22Rv1 (cell line): ENCODE measurements around the gene SPSB1.

Source experiments
- H3K27ac ChIP-seq: fragments of 450-650 bp; 2 replicates; pipeline ENCODE4 v1.5.1; 2017
- ZFX ChIP-seq: fragments of 450-650 bp; IDR thresholded peaks from 2 replicates; pipeline ENCODE4 v1.6.1; 2017; ENCODE audit warnings: antibody characterized with exemption, borderline replicate concordance
- TF ChIP-seq, protein P1 (sequence below): fragments of 450-650 bp; IDR thresholded peaks from 2 replicates; pipeline ENCODE4 v1.5.1; 2017; ENCODE audit warnings: mild to moderate bottlenecking

The SPSB1 gene

DNA sequence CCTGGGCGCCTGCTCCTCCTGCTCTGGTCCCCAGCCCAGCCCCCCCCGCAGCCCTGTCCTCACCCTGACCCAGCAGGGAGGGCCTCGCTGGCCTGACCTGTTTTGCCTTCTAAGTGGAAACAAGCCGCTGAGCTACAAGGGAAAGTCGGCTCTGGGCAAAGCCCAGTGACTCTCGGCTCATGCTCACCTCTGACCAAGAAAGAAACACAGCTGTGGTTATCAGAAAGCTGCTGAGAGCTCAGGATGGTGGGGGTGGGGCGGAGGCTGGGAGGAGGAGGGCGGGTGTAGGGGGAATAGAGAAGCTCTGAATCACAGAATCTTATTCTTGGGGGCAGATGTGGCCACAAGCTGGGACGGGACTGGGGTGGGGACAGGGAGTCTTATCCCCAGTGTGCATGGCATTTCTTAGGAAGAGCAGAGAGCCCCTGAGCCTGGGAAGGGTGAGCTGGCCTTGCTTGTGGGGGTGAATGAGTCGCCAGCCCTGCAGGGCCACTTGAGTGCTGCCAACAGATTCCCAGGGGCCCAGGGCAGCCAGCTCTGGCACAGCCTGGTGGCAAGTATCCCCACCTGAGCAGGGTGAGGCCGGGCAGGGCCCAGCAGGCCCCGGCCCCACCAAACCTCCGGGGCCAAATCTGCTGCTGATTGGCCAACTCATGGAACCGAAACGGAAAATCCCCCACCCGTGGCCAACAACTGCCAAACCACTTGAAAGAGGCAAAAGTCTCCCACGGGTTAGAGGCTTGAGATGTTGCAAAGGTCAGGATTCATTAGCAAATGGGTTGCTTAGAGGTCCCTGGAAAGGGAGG is 120.6 kb downstream of the SPSB1 start:
- no peak overlapping the region for H3K27ac ChIP-seq
- TF ChIP-seq, protein P1, sequence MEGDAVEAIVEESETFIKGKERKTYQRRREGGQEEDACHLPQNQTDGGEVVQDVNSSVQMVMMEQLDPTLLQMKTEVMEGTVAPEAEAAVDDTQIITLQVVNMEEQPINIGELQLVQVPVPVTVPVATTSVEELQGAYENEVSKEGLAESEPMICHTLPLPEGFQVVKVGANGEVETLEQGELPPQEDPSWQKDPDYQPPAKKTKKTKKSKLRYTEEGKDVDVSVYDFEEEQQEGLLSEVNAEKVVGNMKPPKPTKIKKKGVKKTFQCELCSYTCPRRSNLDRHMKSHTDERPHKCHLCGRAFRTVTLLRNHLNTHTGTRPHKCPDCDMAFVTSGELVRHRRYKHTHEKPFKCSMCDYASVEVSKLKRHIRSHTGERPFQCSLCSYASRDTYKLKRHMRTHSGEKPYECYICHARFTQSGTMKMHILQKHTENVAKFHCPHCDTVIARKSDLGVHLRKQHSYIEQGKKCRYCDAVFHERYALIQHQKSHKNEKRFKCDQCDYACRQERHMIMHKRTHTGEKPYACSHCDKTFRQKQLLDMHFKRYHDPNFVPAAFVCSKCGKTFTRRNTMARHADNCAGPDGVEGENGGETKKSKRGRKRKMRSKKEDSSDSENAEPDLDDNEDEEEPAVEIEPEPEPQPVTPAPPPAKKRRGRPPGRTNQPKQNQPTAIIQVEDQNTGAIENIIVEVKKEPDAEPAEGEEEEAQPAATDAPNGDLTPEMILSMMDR = no peak
- TF ChIP-seq ZFX = no peak

DNA sequence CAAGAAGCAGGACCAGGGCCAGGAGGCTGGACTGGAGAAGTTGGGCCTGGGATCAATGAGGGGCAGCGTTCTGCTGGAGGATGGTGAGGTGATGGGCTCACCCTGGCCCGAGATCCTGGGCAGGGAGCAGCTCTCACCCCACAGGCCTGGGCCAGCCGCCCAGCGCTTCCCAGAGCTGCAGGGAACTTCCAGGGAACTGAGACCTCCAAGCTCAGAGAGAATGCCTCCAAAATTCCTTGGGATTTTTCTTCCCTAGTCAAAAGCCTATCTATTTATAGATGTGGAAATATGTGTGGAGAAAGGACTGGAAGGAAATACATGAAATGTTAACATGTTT is 121.2 kb downstream of the SPSB1 start:
- TF ChIP-seq, protein P1 = no peak
- no peak for TF ChIP-seq ZFX
- no peak overlapping the region for H3K27ac ChIP-seq

DNA sequence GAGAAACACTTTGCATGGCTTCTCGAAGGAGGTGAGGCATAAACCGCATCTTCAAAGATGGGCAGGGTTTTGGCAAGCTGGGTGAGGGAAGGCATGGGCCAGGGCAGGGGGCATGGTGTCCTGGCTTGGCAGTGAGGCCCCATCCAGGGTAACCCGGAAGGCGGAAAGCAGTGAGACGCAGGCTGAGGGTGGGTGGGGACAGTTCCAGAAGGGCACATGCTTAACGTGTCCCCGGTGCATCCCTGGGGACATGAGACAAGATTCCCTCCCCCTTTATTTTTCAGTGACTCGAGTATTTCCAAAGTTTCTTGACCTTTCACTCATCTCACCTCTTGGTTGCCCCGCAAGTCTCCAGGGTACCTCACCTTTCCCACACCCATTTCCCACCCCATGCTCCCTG is 123.8 kb downstream of the SPSB1 start:
- no peak for TF ChIP-seq ZFX
- TF ChIP-seq, protein P1 = no peak
- H3K27ac ChIP-seq = no peak overlapping the region

DNA sequence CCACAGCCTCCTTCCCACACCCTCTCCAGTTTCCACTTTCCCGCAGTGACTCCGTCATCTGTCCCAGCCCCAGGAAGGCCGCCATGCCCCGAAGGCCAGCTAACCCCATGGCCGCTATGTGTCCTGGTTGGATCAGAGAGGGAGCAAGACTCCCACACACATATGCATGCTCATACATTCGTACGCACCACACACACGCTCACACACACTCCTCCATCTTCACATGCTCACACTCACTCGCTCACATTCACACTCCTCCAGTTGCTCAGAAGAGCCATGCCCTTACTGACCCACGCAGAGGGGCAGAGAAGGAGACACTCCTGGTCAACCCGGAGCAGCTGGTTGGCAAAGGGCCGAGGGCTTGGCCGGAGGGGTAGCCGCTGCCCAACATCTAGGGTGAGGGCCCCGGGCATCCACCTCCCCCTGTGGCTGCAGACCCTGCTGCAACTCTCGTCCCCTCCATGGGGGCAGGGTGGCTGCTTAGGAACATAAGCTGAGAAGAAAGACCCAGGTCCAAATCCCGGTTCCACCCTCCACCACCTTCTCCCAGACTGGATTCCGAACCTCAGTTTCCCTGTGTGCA is 124.3 kb downstream of the SPSB1 start:
- no peak overlapping the region for H3K27ac ChIP-seq
- TF ChIP-seq ZFX = no peak
- TF ChIP-seq, protein P1 = no peak

DNA sequence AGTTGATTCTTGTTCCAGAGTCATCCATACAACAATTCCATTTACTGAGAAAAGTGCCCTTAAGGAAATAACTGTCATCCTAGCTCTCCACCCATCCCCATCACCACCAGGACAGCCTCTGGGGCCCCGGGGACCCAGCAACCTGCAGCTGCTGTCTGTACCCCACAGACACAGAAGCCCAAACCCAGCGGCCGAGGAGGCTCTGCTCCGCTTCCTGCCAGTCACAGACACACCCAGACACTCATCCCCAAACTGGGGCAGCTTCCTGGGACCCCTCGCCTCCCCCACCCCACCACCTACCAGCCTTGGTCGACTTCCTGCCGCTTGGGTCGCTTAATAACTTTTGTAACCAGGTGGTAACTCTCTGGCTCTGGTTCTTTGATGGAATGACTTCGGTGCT is 125.0 kb downstream of the SPSB1 start:
- TF ChIP-seq ZFX = no peak
- TF ChIP-seq, protein P1 = no peak
- no peak overlapping the region for H3K27ac ChIP-seq

DNA sequence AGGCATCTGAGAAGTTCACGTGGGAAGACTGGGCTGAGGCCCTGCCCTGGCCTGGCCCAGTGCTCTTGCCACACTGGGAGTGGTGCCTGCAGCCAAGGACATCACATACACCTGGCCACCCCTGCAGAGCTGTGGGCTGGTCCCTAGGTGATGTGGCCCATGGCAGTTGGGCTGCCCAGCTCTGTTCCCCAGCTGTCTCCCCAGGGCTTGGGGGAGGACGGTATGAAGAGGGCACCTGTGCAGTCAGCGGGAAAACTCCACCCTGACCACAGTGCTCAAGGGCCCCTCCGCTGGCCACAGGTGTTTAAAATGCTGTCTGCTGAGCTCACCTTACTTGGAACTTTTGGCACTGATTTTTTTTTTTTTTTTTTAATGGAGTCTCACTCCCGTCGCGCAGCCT is 126.2 kb downstream of the SPSB1 start:
- H3K27ac ChIP-seq = no peak overlapping the region
- TF ChIP-seq, protein P1 = no peak
- no peak for TF ChIP-seq ZFX
